Fibroblast of the conjunctiva (primary cell): Measurements from ENCODE around the gene PHACTR2.
"Not testable (repeated sequence)": the region's sequence is repeated elsewhere in the genome, so short reads cannot be mapped to it uniquely, and the experiment has no call there.

Experiments used
- DNase-seq: peaks from one replicate; pipeline ENCODE4 v3.0.0-alpha.2; 2010; ENCODE audit warnings: low read depth

PHACTR2 gene

DNA sequence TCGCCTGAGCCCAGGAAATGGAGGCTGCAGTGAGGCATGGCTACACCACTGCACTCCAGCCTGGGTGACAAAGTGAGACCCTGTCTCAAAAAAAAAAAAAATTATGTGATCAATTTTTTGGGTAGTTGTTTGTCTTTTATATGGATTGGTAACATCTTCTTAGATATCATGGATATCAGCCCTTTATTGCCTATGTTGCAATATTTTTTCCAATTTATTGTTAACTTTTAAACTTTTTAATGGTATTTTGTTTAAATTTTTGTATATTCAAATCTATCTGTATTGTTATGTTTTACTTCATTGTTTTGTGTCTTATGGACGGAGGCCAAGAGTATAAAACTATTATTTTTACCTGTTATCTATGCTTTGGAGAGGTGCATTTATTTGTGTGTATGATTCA, 133.0 kb downstream of the PHACTR2 start:
- DNase-seq = no peak

DNA sequence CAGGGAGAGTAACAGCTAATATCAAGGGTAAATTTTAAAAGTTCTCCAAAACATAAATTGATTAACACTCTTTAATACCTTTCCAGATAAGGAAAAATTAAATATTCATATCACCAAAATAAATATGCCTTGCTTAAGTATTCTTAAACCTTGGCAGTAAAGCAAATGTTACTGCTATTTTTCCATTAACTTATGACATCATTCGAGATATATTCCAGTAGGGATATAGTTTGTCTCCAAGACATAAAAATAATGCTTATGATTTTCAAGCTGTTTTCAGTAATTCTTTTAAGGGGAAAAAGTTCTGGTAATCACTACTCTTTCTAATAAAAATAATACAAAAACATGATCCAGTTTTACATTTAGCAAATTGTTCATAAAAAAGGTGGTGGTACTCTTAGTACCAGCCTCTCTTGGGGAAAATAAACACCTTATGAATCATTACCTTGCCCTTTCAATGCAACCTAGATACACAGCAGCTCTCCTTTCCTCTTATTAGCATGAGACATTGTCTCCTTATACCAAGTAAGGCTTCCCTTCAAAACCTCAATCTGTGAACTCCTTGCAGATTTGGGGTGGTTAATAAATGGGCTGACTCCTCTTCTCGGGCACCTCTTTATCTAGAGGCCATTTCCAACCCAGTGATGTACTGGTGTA, 133.9 kb downstream of the PHACTR2 start:
- DNase-seq = no peak

- DNase-seq = no peak
These were observed 139.9 kb downstream of the PHACTR2 start for GRCh38 chr6:143817621-143818020.

DNA sequence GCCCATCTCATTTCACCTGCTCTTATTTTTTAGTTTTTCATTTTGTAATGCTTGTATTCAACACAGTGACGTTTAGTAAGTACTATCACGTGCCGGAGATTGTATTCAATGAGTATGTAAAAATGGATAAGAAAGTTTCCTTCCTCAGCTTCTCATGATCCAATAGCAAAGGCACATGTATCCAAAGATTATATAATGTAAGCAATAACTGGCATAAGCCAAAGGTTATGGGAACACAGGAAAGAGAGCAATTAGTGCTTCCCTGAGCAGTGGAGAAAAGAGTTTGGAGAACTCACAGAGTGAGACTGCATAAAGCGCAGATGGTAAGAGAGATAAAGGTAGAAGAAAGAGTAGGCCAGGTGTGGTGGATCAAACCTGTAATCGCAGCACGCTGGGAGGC, 143.6 kb downstream of the PHACTR2 start:
- no peak for DNase-seq

DNA sequence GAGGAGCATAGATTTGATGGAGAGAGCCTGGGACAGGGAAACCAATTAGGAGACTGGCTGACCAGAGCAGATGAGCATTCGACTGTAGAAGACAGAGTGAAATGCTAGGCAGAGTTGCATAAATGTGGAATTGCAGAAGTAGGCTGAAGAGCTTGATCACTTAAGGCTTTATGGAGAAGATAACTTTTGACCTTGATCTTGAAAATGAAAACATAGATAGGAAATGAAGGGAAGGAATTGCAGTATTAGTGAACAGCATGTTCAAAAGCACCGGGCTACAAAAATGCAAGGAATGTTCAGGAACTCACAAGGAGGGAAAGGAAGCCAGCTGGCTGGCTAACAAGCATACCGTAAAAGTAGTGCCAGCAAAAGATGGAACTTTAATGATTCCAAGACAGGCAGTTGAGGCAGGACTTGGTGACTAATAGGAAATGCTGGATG, 144.8 kb downstream of the PHACTR2 start:
- DNase-seq = no peak

DNA sequence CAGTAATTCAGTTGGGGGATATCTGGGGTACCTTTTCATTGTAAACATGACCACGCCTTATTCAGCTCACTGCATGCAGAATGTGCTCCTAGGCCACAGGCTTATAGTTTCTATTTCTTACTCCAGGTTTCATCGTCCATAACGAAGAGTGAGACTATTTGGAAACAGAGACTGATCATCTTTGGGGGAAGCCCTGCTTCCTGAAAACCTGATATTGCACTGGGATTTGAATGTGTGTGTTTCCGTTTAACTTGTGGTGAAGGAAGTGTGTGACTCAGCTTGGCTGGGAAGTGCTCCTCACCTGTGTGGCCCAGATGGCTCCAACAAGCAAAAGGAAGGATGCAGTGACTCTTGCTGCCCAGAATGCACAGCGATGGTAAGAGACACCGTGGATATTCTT, 145.8 kb downstream of the PHACTR2 start:
- DNase-seq = no peak

DNA sequence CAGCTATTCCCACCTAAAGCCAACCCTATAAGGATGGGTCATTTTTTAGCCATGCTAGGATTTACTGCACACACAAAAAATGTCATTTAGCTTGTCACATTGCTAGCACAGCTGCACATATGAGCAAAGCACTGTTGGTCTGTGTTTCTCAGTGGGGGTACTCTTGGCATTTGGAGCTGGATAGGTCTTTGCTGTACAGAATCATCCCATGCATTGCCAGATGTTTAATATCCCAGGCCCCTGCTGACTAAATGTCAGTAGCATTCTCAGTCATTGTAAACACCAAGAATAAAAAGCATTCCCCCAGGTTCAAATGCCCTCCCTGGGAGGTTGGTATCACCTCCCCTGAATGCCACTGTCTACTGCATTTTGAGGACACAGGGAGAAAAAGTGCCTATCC, 150.8 kb downstream of the PHACTR2 start:
- DNase-seq = no peak

- DNase-seq = no peak
These were observed 158.4 kb downstream of the PHACTR2 start for GRCh38 chr6:143836150-143836549.

DNA sequence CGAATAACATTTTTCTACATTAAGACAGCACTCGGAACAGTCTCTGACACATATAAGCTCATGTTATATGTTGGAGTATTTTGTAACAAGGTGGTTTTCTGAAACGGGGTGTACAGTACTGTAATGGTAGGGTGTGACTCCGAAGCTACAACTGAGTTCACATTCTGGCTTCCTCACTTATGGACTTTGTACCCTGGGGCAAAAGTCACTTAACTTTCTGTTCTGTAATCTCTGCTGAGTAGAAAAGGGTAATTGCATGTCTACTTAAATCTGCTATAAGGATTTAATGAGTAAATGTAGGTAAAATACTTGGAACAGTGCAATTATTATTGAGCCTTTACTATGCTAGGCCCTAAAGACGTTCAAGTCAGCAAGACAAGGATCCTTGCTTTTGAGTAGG, 160.6 kb downstream of the PHACTR2 start:
- DNase-seq = no peak

- no peak for DNase-seq
These were observed 161.4 kb downstream of the PHACTR2 start for GRCh38 chr6:143839196-143839595.

DNA sequence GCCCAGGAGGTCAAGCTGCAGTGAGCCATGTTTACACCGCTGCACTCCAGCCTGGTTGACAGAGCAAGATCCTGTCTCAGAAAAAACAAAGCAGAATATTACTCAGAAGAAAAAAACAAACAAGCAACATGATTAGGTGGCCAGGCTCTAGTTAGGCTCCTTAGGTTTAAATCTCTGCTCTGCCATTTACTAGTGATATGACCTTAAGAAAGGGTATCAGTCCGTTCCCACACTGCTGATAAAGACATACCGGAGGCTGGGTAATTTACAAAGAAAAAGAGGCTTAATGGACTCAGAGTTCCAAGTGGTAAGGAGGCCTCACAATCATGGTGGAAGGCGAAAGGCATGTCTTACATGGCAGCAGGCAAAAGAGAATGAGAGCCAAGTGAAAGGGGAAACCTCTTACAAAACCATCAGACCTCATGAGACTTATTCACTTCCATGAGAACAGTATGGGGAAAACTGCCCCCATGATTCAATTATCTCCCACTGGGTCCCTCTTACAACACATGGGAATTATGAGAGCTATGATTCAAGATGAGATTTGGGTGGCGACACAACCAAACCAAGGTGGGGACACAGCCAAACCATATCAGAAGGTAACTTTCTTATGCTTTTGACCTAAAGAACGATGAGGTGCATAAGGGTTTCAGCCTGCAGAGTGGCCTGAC, 163.0 kb downstream of the PHACTR2 start:
- DNase-seq = no peak

GRCh38 chr6:143842461-143842901, 164.7 kb downstream of the PHACTR2 start:
- peak; percentile 57 for DNase-seq

DNA sequence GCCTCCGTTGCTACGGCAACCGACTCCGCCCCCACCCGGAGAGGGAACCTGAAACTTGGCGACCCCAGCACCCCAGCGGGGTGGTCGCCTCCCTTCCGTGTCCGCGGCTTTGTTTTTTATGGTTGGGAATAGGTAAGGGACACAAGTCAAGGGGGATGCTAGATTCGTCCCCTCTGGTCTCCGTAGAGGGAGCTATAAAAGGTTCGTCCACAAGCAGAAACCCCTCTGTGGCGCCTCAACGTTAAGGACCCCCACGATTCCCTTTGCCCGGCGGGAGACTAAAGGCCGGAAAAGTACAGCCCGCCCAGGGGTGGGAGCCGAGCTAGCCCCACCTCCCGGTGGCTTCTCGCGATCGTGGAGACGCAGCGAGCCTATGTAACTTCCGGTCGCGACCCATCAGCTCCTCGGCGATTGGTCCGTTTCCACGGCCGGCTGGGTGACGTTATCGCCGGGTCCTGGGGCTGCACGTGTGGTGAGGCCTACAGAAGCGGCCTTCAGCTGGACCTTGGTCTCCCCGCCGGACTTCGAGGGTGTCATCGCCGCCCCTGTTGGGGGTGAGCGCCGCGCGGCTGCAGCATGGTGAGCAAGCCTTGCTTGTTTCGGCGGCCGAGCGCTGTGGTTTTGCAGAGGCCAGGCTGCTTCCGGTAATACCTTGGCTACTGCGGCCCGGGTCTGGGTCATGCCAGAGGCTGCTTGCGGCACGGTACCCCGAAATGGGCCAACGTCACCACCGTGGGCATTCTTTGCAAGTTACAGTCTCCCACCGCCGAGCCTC, 165.3 kb downstream of the PHACTR2 start, which contains the start of gene LTV1:
Gene LTV1, plus strand, starts transcription at position 437 of the 775 bp plus-strand sequence. Its CDS starts 140 bp downstream, at position 577.
- peak; percentile 93 for DNase-seq

GRCh38 chr6:143843677-143843999, 165.9 kb downstream of the PHACTR2 start:
- DNase-seq = no peak

GRCh38 chr6:143844006-143844405, 166.2 kb downstream of the PHACTR2 start:
- no peak for DNase-seq

GRCh38 chr6:143845033-143845432, 167.3 kb downstream of the PHACTR2 start:
- no peak for DNase-seq

GRCh38 chr6:143851706-143852105, 173.9 kb downstream of the PHACTR2 start:
- DNase-seq = not testable (repeated sequence)

DNA sequence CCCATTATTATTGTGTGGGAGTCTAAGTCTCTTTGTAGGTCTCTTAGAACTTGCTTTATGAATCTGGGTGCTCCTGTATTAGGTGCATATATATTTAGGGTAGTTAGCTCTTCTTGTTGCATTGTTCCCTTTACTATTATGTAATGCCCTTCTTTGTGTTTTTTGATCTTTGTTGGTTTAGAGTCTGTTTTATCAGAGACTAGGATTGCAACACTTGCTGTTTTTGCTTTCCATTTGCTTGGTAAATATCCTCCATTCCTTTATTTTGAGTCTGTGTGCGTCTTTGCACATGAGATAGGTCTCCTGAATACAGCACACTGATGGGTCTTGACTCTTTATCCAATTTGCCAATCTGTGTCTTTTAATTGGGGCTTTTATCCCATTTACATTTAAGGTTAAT, 177.3 kb downstream of the PHACTR2 start:
- not testable (repeated sequence) for DNase-seq

DNA sequence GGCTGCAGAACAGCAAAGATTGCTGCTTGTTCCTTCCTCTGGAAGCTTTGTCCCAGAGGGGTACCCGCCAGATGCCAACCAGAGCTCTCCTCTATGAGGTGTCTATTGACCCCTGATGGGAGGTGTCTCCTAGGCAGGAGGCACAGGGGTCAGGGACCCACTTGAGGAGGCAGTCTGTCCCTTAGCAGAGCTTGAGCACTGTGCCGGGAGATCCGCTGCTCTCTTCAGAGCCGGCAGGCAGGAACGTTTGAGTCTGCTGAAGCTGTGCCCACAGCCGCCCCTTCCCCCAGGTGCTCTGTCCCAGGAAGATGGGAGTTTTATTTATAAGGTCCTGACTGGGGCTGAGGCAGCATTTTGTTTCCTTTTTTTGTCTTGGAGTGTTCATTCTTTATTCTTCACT, 179.0 kb downstream of the PHACTR2 start:
- not testable (repeated sequence) for DNase-seq

DNA sequence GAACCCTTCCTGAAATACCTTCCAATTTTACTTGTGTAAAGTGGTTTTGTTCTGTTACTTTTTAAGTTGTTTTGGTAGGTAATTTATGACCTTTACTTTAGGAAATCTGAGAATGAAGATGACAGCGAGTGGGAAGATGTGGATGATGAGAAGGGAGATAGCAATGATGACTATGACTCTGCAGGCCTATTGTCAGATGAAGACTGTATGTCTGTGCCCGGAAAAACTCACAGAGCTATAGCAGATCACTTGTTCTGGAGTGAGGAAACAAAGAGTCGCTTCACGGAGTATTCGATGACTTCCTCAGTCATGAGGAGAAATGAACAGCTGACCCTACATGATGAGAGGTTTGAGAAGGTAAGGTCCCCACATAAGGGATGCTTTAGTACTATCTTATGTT, 179.9 kb downstream of the PHACTR2 start:
- DNase-seq = no peak

- DNase-seq = no peak
These were observed 182.3 kb downstream of the PHACTR2 start for GRCh38 chr6:143859891-143860660.

DNA sequence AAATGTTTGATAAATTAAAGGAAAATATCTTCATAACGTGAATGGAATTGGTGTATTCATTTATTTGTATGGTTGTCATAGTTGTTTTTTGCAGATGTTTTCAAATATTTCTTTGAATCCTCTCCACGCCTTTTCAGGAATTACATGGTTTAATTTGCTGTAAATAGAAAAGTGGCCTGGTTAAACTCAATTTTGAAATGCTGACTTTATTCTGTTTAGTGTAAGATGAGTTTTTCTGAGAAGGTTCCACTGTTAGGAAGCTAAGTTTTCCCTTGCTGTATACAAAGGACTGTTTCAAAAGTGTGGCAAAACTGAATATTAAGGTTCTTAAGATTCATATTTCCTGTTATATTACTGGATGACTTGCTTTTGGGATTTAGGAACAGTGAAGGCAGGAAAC, 186.0 kb downstream of the PHACTR2 start:
- no peak for DNase-seq
